Activated naive CD8-positive, alpha-beta T cell treated with anti-CD3 and anti-CD28 coated beads, Interleukin-2, amount 50 U/mL, for 16 hours (primary cell): ENCODE measurements around the gene MRPL39.

ENCODE experiments used
- DNase-seq: peaks from one replicate; pipeline ENCODE4 v3.0.0-alpha.2; 2020; ENCODE audit warnings: low read depth, low spot score

MRPL39 gene

GRCh38 chr21:25536752-25537151 is 70.5 kb downstream of the MRPL39 start:
- DNase-seq, result no peak

GRCh38 chr21:25535849-25536248 is 71.4 kb downstream of the MRPL39 start:
- DNase-seq, result no peak
